GM21737 (cell line): ENCODE data around the gene LGALSL.

ENCODE experiments used
- ATAC-seq: cut with Tn5 transposase; IDR thresholded peaks from one replicate; pipeline ENCODE4 v1.9.1; 2021; ENCODE audit warnings: mild to moderate bottlenecking, moderate library complexity; ENCODE audit not compliant: unreplicated experiment

LGALSL gene

DNA sequence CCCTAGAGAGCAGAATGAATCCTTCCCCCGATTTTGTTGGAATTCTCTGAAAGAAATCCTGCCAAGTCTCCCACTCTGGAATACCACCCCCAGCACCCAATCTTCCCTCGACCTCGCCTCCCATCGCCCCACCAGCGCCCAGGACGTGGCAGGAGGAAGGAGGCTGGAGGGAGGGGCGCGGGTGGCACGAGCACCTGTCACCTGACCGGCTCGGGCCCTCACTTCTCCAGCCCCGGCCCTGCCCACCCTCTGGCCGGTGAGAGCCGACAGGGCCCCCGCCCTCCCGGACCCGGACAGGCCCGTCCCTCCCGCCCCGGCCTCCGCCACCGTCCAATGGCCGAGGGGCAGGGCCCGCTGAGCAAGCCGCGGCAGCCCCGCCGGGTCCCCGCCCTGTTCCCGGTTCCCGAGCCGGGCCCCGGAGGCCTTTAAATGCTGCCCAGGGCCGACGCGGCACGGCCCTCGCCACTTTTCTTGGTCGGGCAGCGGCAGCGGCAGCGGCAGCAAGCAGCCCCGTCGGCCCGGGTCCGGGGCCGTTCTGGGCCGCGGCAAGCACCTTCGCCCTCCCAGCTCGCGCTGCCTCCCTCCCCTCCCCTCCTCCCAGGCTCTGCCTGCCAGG, at the start of gene LGALSL:
Gene LGALSL, plus strand, starts transcription at position 393 of the 616 bp plus-strand sequence. CDS start 384 bp downstream, outside the sequence.
- peak; percentile 60 for ATAC-seq

DNA sequence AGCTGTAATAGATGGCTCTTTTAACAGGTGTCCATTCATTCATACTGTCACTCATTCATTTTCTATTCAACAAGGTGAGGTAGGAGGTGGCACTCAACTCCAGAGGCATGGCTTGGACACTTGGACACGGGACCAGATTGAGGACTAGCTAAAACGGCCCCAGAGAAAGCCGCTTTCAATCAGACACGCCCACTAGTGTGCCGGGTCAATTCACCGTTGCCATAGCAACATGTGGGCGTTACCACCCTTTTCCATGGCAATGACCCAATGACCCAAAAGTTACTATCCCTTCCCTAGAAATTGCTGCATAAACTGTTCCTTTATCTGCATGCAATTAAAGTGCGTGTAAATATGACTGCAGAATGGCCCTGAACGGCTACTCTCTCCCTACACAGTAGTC, 49.2 kb upstream of the LGALSL start:
- ATAC-seq = no peak

- no peak for ATAC-seq
These were observed 48.2 kb upstream of the LGALSL start for GRCh38 chr2:64405581-64406406.

- ATAC-seq = no peak
These were observed 47.6 kb upstream of the LGALSL start for GRCh38 chr2:64406407-64406774.

GRCh38 chr2:64408031-64408430, 45.9 kb upstream of the LGALSL start:
- no peak for ATAC-seq

DNA sequence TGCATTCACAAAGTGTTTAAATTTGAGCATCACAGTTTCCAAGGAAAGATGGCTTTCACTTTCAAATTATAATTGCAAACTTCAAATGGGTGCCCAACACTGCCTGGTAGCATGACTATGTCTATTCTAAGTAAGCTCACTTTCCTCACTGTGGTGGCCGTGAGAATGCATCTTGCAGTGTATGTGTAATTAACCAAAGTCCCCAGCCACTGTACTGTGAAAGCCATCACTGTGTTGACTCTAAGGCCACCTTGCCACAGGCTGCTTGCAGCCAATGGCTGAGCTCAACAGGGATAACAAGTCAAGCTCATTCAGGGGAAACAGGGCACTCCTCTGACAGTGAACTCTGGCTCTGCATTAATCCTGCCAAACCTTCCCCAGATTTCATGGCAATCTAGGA, 43.3 kb upstream of the LGALSL start:
- ATAC-seq = no peak

- ATAC-seq = no peak
These were observed 41.3 kb upstream of the LGALSL start for GRCh38 chr2:64412671-64413070.

- ATAC-seq = no peak
These were observed 39.1 kb upstream of the LGALSL start for GRCh38 chr2:64414736-64415435.

GRCh38 chr2:64417624-64418023, 36.3 kb upstream of the LGALSL start:
- ATAC-seq = no peak

GRCh38 chr2:64419596-64420165, 34.3 kb upstream of the LGALSL start:
- ATAC-seq = no peak

- ATAC-seq = no peak
These were observed 33.3 kb upstream of the LGALSL start for GRCh38 chr2:64420677-64421076.

- ATAC-seq = no peak
These were observed 32.8 kb upstream of the LGALSL start for GRCh38 chr2:64421201-64421600.

- no peak for ATAC-seq
These were observed 31.5 kb upstream of the LGALSL start for GRCh38 chr2:64422466-64422865.

GRCh38 chr2:64423303-64423702, 30.7 kb upstream of the LGALSL start:
- no peak for ATAC-seq

DNA sequence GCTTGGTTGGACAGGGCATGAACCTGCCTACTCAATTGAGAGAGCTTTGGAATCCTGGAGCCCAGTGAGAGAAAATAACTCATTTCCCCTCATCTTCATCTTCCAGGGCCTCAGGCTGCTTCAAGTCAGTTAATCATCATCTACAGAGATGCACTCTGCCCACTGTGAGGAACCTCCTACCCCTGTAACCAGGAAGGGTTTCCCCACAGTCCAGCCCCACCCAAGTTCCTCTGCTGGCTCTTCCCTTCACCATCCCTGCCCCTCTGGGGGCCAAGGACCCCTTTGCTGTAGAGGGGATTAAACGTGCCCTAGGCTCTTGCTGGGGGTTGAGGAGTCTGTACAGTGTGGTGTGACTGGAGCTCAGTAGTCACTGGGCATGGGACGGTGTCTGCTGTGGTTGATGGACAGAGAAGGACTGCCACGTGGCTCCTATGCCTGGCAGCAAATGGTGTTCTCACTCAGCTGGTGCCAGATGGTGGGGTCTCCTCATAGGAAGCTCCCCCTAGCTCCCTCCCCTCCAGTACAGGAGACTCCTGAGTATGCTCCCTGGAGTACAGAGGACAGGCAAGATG, 29.5 kb upstream of the LGALSL start:
- ATAC-seq = no peak

DNA sequence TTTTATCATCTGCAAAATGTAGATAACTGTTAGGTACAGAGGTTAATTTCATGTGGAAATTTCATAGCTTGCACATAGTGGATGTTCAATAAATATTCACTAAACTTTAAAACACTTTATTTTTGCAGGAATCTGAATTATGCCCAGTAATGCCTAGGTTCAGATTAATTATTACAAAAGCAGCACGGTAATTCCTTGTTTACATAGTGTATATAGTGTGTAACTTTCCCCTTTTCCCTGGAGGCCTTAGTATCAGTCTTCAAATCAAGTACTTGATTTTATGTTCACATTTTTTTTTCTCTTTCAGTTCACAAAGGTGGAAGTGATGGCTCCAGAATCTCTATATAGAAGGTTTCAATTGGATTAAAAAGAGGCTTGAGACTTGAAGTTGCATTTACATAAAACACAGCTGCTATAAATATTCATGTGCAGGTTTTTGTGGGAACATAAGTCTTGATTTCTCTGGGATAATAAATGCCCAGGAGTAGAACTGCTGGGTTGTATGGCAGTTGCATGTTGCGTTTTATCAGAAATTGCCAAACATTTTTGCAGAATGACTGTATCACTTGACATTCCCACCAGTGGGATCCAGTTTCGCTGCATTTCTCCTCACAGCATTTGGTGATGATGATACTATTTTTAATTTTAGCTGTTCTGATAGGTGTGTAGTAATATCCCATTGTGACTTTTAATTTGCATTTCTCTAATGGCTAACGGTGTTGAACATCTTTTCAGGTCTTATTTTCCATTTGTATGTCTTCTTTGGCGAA, 27.6 kb upstream of the LGALSL start:
- no peak for ATAC-seq

DNA sequence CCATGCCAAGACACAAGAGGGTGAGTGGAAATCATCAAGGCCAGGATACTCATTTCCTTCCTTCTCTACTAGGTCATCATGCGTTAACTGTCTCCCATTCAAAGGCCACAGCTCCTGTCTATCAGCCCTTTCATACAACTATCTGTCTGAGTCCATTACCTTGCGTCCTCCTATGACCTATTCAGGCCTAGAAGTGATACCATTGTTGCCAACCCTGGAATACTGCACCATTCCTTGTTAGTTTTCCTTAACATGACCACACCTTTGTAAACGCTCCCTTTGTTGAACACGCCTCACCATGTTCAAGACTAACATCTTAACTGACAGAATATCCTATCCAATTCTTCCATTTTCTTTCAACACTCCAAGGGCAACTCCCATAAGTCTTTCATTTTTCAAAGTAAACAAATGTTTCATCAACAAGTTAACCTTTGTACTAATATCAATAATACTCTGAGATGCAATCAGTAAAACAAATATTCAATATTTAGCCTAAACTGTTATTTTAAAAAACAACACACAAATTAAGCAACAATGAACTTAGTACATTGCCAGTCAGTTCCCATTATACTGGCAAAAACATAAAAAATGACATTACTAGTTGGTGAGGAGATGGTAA, 19.8 kb upstream of the LGALSL start:
- no peak for ATAC-seq

- no peak for ATAC-seq
These were observed 16.1 kb upstream of the LGALSL start for GRCh38 chr2:64437883-64438282.

DNA sequence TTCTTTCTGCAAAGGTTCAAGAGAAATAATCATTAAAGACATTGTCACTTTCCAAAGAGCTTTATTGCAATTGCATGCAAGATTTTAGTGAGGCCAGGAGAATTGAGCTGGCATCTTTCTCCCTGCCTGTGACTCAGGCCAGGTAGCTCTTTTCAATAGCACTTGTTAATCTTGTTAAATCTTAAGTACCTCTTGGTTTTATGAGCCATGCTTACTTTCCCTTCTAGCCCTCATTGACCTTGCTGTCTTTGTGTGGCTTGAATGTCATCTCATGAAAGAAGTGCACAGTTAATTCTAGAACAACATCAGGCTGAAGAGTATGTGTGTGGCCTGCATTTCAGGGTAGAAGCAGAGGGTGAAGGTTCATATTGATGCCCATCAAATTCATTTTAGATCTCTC, 14.8 kb upstream of the LGALSL start:
- no peak for ATAC-seq

- no peak for ATAC-seq
These were observed 13.1 kb upstream of the LGALSL start for GRCh38 chr2:64440843-64441242.
